HG02884 (cell line): Measurements from ENCODE around the gene MIS12.

Experiments used
- ATAC-seq: cut with Tn5 transposase; IDR thresholded peaks from one replicate; pipeline ENCODE4 v1.9.1; 2021; ENCODE audit warnings: mild to moderate bottlenecking, moderate library complexity; ENCODE audit not compliant: unreplicated experiment

The MIS12 gene

GRCh38 chr17:5499476-5500231, 13.3 kb downstream of the MIS12 start:
- ATAC-seq: no peak

- no peak for ATAC-seq
Measured at GRCh38 chr17:5500247-5500588, 13.9 kb downstream of the MIS12 start.

GRCh38 chr17:5500589-5501391, 14.4 kb downstream of the MIS12 start:
- ATAC-seq: no peak

- no peak for ATAC-seq
Measured at GRCh38 chr17:5501685-5502084, 15.3 kb downstream of the MIS12 start.

- no peak for ATAC-seq
Measured at GRCh38 chr17:5502552-5502951, 16.2 kb downstream of the MIS12 start.

- no peak for ATAC-seq
Measured at GRCh38 chr17:5506307-5506706, 19.9 kb downstream of the MIS12 start.

GRCh38 chr17:5508810-5509209, 22.4 kb downstream of the MIS12 start:
- no peak for ATAC-seq

- no peak for ATAC-seq
Measured at GRCh38 chr17:5509482-5509881, 23.1 kb downstream of the MIS12 start.

- no peak for ATAC-seq
Measured at GRCh38 chr17:5510771-5511170, 24.4 kb downstream of the MIS12 start.

GRCh38 chr17:5511401-5512225, 25.2 kb downstream of the MIS12 start:
- ATAC-seq: no peak

GRCh38 chr17:5513628-5514027, 27.3 kb downstream of the MIS12 start:
- no peak for ATAC-seq

- no peak for ATAC-seq
Measured at GRCh38 chr17:5514976-5515375, 28.6 kb downstream of the MIS12 start.

- no peak for ATAC-seq
Measured at GRCh38 chr17:5516060-5516792, 29.9 kb downstream of the MIS12 start.

- no peak for ATAC-seq
Measured at GRCh38 chr17:5522476-5522875, 36.1 kb downstream of the MIS12 start.

GRCh38 chr17:5523249-5523648, 36.9 kb downstream of the MIS12 start:
- no peak for ATAC-seq

- ATAC-seq: no peak
Measured at GRCh38 chr17:5526821-5527598, 40.6 kb downstream of the MIS12 start.

- ATAC-seq: no peak
Measured at GRCh38 chr17:5527601-5528250, 41.4 kb downstream of the MIS12 start.

GRCh38 chr17:5530265-5531084, 44.1 kb downstream of the MIS12 start:
- no peak for ATAC-seq

GRCh38 chr17:5531085-5531418, 44.7 kb downstream of the MIS12 start:
- ATAC-seq: no peak
